ENCODE measurements around the gene HADHB. TPM values are rescaled to one million over a fixed set of nuclear protein-coding genes. Genes with fewer than 3 reads are reported as not detected.

Gene HADHB
- total RNA-seq, 1 experiment from 2014 or later, result 41.3 TPM

- Histone ChIP-seq H3K4me2 (ENCODE audit: insufficient read depth, insufficient read length, low read length) (no peak overlapping the region), H4K20me1 (ENCODE audit: control insufficient read depth, insufficient read depth, insufficient read length) (no peaks in the 10 kb centered on the region), H3K9ac (ENCODE audit: extremely low read depth, insufficient read length, low read length) (no peak overlapping the region), H3K79me1 (ENCODE audit: insufficient read depth, low read depth, low read length, poor library complexity, severe bottlenecking) (peaks cover 5% of the 10 kb centered on the region), H3K23me2 (ENCODE audit: insufficient read length, low read depth, low read length, poor library complexity, severe bottlenecking) (peaks cover 6% of the 10 kb centered on the region), H2BK5ac (ENCODE audit: insufficient read length, low read length) (no peak overlapping the region), H2AK5ac (ENCODE audit: insufficient read length, low read length) (no peak overlapping the region), H3K27ac (ENCODE audit: insufficient read length, low read depth, low read length) (no peak overlapping the region), H3K18ac (ENCODE audit: insufficient read length, low read depth, low read length) (no peak overlapping the region), H2BK12ac (ENCODE audit: insufficient read length, low read depth, low read length) (no peak overlapping the region), H3K4me1 (ENCODE audit: insufficient read depth, low read length) (no peaks in the 10 kb centered on the region), H4K8ac (replicated peaks; ENCODE audit: insufficient read length, low read depth, low read length) (no peak overlapping the region), H3K9me3 (ENCODE audit: control insufficient read depth, low read depth, low read length) (no peaks in the 10 kb centered on the region), H3K79me2 (ENCODE audit: insufficient read depth, low read length) (peaks cover 7% of the 10 kb centered on the region; the same call in 1 of the 2 replicates), H2BK20ac (ENCODE audit: low read depth, low read length, poor library complexity, severe bottlenecking) (no peak overlapping the region), H3K27me3 (ENCODE audit: insufficient read depth, low read length) (no peaks in the 10 kb centered on the region), H2BK15ac (ENCODE audit: low read depth, low read length) (no peak overlapping the region), H4K91ac (ENCODE audit: insufficient read length, low read depth, low read length) (no peak overlapping the region), H3T11ph (ENCODE audit: low read length) (no peak overlapping the region), H2AFZ (ENCODE audit: low read length) (no peak overlapping the region), H4K5ac (ENCODE audit: insufficient read length, low read depth, low read length) (no peak overlapping the region), H3K23ac (ENCODE audit: insufficient read length, low read depth, low read length) (peak overlapping the region; percentile 96), H3K4ac (ENCODE audit: low read depth, low read length) (no peak overlapping the region), H3K56ac (ENCODE audit: insufficient read length, low read depth, low read length) (no peak overlapping the region), H3K14ac (ENCODE audit: insufficient read depth, low read length) (no peak overlapping the region), H2BK120ac (ENCODE audit: low read depth, low read length, poor library complexity, severe bottlenecking) (no peak overlapping the region)
- TF ChIP-seq, protein P1, sequence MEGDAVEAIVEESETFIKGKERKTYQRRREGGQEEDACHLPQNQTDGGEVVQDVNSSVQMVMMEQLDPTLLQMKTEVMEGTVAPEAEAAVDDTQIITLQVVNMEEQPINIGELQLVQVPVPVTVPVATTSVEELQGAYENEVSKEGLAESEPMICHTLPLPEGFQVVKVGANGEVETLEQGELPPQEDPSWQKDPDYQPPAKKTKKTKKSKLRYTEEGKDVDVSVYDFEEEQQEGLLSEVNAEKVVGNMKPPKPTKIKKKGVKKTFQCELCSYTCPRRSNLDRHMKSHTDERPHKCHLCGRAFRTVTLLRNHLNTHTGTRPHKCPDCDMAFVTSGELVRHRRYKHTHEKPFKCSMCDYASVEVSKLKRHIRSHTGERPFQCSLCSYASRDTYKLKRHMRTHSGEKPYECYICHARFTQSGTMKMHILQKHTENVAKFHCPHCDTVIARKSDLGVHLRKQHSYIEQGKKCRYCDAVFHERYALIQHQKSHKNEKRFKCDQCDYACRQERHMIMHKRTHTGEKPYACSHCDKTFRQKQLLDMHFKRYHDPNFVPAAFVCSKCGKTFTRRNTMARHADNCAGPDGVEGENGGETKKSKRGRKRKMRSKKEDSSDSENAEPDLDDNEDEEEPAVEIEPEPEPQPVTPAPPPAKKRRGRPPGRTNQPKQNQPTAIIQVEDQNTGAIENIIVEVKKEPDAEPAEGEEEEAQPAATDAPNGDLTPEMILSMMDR (conservative IDR thresholded peaks at IDR 0.05), result no peak
- Mint-ChIP-seq H3K27me3 (ENCODE audit: low read depth) (no peaks in the 10 kb centered on the region), H3K4me3 (no peak overlapping the region), H3K9me3 (no peaks in the 10 kb centered on the region), H3K4me1 (peaks cover 11 to 17% of the 10 kb centered on the region in 2 experiments), H3K36me3 (ENCODE audit: insufficient read depth in 1 of 3, low read depth in 3 of 3) (peaks cover 0 to 2% (median 0%) of the 10 kb centered on the region in 3 experiments; a peak in 1 of 7 replicates), H3K27ac (no peak overlapping the region)
- no CpG with 5 or more reads among the region's 2 CpGs for WGBS (ENCODE audit: extremely low coverage, insufficient read length, low lambda C conversion rate)
- no peak for DNase-seq
Observed at GRCh38 chr2:26249625-26250024, 4.9 kb downstream of the HADHB start.

Data from H9 (cell line).